Activated CD8-positive, alpha-beta T cell treated with anti-CD3 and anti-CD28 coated beads for 36 hours (primary cell): ENCODE measurements around the gene SCN1A. TPM values are rescaled to one million over a fixed set of nuclear protein-coding genes. Genes with fewer than 3 reads are reported as not detected.

Experiments
- ATAC-seq: fragments of 200-7000 bp; cut with Tn5 transposase; one replicate; pipeline ENCODE4 v1.10.0; 2021; ENCODE audit warnings: mild to moderate bottlenecking, moderate library complexity
- CTCF ChIA-PET: fragments of 350-600 bp; sonication (Branson Sonifier 250); formaldehyde crosslinking; loops from one replicate; lab custom pipeline; 2021; ENCODE audit warnings: antibody characterized with exemption; lab: Charles Lee
- POLR2A ChIA-PET: fragments of 350-600 bp; sonication (Branson Sonifier 250); formaldehyde crosslinking; loops from one replicate; lab custom pipeline; 2021; ENCODE audit warnings: antibody characterized with exemption; lab: Charles Lee
- DNase-seq: peaks from one replicate; pipeline ENCODE4 v3.0.0-alpha.2; 2020
- H3K27ac Mint-ChIP-seq: one replicate; pipeline ENCODE4 v1.8.0; 2021; ENCODE audit warnings: mild to moderate bottlenecking, mixed read lengths
- H3K27me3 Mint-ChIP-seq: one replicate; pipeline ENCODE4 v1.8.0; 2021; ENCODE audit warnings: mixed read lengths
- H3K36me3 Mint-ChIP-seq: one replicate; pipeline ENCODE4 v1.8.0; 2021; ENCODE audit warnings: low read depth, mixed read lengths
- H3K4me1 Mint-ChIP-seq: one replicate; pipeline ENCODE4 v1.8.0; 2021; ENCODE audit warnings: low read depth, mixed read lengths
- H3K4me3 Mint-ChIP-seq: one replicate; pipeline ENCODE4 v1.8.0; 2021; ENCODE audit warnings: mild to moderate bottlenecking, moderate library complexity, mixed read lengths
- H3K9me3 Mint-ChIP-seq: one replicate; pipeline ENCODE4 v1.8.0; 2021; ENCODE audit warnings: mixed read lengths
- intact Hi-C: fragments of 100-400 bp; cut with micrococcal nuclease; formaldehyde crosslinking; loops from one replicate; pipeline ENCODE4 v1.10.0; 2022
- total RNA-seq, 2 experiments: library from RNA; stranded (reverse); gene quantifications; one replicate each; pipeline ENCODE4 v1.2.3, GENCODE V29; 2021
- TF ChIP-seq, protein P1 (sequence below): fragments of 200-600 bp; IDR thresholded peaks from one replicate; pipeline ENCODE4 v1.8.0; 2022; ENCODE audit warnings: antibody characterized with exemption, mild to moderate bottlenecking

Gene SCN1A
- total RNA-seq, 2 experiments from 2014 or later = not detected

- CTCF ChIA-PET = interaction anchor here (1.3 to 1.7 kb wide), 2 partner anchors 18 to 36 kb away, joined by 3 to 5 read pairs; partner anchors contain the start of gene SCN1A
- Mint-ChIP-seq H3K4me3 (no peak overlapping the region), H3K9me3 (no peaks in the 10 kb centered on the region), H3K4me1 (no peaks in the 10 kb centered on the region), H3K27me3 (peaks cover 7% of the 10 kb centered on the region), H3K27ac (no peak overlapping the region), H3K36me3 (no peaks in the 10 kb centered on the region)
- DNase-seq = no peak
- ATAC-seq = no peak
- POLR2A ChIA-PET = no interaction called here
- TF ChIP-seq, protein P1, sequence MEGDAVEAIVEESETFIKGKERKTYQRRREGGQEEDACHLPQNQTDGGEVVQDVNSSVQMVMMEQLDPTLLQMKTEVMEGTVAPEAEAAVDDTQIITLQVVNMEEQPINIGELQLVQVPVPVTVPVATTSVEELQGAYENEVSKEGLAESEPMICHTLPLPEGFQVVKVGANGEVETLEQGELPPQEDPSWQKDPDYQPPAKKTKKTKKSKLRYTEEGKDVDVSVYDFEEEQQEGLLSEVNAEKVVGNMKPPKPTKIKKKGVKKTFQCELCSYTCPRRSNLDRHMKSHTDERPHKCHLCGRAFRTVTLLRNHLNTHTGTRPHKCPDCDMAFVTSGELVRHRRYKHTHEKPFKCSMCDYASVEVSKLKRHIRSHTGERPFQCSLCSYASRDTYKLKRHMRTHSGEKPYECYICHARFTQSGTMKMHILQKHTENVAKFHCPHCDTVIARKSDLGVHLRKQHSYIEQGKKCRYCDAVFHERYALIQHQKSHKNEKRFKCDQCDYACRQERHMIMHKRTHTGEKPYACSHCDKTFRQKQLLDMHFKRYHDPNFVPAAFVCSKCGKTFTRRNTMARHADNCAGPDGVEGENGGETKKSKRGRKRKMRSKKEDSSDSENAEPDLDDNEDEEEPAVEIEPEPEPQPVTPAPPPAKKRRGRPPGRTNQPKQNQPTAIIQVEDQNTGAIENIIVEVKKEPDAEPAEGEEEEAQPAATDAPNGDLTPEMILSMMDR = no peak
- intact Hi-C loops = no loop called here
These were observed 36.0 kb upstream of the SCN1A start for GRCh38 chr2:166163775-166164174.

GRCh38 chr2:166158546-166158945 is 30.7 kb upstream of the SCN1A start:
- ChIA-PET CTCF (interaction anchor here (0.7 kb wide), 1 partner anchor 11 kb away, joined by 3 read pairs; no protein-coding TSS in a partner anchor), POLR2A (no interaction called here)
- Mint-ChIP-seq H3K4me1 (no peaks in the 10 kb centered on the region), H3K27me3 (peaks cover 6% of the 10 kb centered on the region), H3K4me3 (no peak overlapping the region), H3K36me3 (no peaks in the 10 kb centered on the region), H3K9me3 (no peaks in the 10 kb centered on the region), H3K27ac (no peak overlapping the region)
- TF ChIP-seq, protein P1 = no peak
- no peak for DNase-seq
- ATAC-seq = no peak
- intact Hi-C loops = no loop called here

DNA sequence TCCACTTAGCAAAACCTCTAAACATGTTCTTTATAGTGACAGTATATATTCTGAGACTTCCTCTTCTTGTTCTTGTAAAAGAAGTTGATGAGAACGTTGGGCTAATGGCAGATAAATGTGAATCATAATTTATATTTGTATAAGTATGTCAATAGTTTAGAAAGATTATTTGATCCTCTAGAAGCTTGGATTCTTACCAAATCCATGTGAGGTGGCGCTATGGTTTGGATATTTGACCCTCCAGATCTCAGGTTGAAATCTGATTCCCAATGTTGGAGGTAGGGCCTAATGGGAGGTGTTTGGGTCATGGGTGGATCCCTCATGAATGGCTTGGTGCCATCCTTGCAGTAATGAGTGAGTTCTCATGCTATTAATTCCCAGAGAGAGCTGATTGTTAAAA is 29.8 kb upstream of the SCN1A start:
- Mint-ChIP-seq H3K27ac (no peak overlapping the region), H3K9me3 (no peaks in the 10 kb centered on the region), H3K27me3 (peaks cover 7% of the 10 kb centered on the region), H3K36me3 (no peaks in the 10 kb centered on the region), H3K4me1 (no peaks in the 10 kb centered on the region), H3K4me3 (no peak overlapping the region)
- no peak for DNase-seq
- ATAC-seq = no peak
- CTCF ChIA-PET = no interaction called here
- intact Hi-C loops = no loop called here
- TF ChIP-seq, protein P1 = no peak
- POLR2A ChIA-PET = no interaction called here

GRCh38 chr2:166156985-166157490 is 29.2 kb upstream of the SCN1A start:
- H3K4me3 Mint-ChIP-seq = no peak overlapping the region
- no peaks in the 10 kb centered on the region for H3K4me1 Mint-ChIP-seq

DNA sequence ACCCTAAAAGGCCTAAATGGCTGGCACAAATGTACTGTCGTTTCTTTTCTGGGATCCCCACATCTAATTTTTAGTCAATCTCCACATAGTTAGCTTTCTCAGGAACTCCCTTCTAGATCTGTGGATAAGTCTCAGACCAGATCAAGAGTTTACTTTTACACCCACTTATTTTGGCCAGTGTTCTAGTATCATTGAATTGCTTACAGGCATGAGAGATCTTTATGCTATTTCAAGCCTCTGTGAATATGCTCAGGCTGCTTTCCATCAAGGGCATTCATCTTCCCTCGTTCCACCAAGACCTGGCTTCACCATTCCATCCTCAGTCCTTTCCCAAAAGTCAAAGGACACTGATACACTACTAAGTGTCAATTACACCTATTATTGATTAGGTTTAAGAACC is 27.8 kb upstream of the SCN1A start:
- POLR2A ChIA-PET = no interaction called here
- intact Hi-C loops = no loop called here
- TF ChIP-seq, protein P1 = no peak

More at GRCh38 chr2:166156985-166157490, 29.2 kb upstream of the SCN1A start:
- POLR2A ChIA-PET = no interaction called here
- CTCF ChIA-PET = no interaction called here
- TF ChIP-seq, protein P1 = no peak
- DNase-seq = no peak
- Mint-ChIP-seq H3K36me3 (no peaks in the 10 kb centered on the region), H3K27ac (no peak overlapping the region), H3K9me3 (no peaks in the 10 kb centered on the region), H3K27me3 (peaks cover 7% of the 10 kb centered on the region)
- intact Hi-C loops = no loop called here
- no peak for ATAC-seq

More for the DNA sequence above, 27.8 kb upstream of the SCN1A start:
- H3K4me3 Mint-ChIP-seq = no peak overlapping the region
- ATAC-seq (no peak), DNase-seq (no peak)
- H3K4me1 Mint-ChIP-seq = no peaks in the 10 kb centered on the region
- no peak overlapping the region for H3K27ac Mint-ChIP-seq
- H3K27me3 Mint-ChIP-seq = peaks cover 7% of the 10 kb centered on the region
- H3K36me3 Mint-ChIP-seq = no peaks in the 10 kb centered on the region
- H3K9me3 Mint-ChIP-seq = no peaks in the 10 kb centered on the region
- CTCF ChIA-PET = no interaction called here
